Prostate gland (tissue), 2 donors: ENCODE data around the gene ITGA4. TPM values are rescaled to one million over a fixed set of nuclear protein-coding genes. Genes with fewer than 3 reads are reported as not detected.

Experiments used
- DNase-seq: peaks from one replicate; pipeline ENCODE4 v3.0.0-alpha.2; 2019; ENCODE audit warnings: low spot score
- H3K27ac ChIP-seq, 2 donors: fragments of 200-600 bp; sonication (generic); 2 replicates each; pipeline ENCODE4 v1.5.1; 2017 to 2019
- H3K27me3 ChIP-seq: fragments of 200-600 bp; sonication (generic); replicated peaks from 2 replicates; pipeline ENCODE4 v1.5.1; 2019; ENCODE audit not compliant: insufficient read depth
- H3K36me3 ChIP-seq, 2 donors: fragments of 200-600 bp; sonication (generic); 1 replicate in 1 of 2; 2 replicates in 1 of 2; pipeline versions ENCODE4 v1.5.1 to v1.8.1; 2017 to 2019
- H3K4me1 ChIP-seq: fragments of 200-600 bp; sonication (generic); replicated peaks from 2 replicates; pipeline ENCODE4 v1.5.1; 2019
- H3K4me3 ChIP-seq, 2 donors: fragments of 200-600 bp; sonication (generic); 2 replicates each; pipeline ENCODE4 v1.5.1; 2017 to 2019
- H3K9me3 ChIP-seq: fragments of 200-600 bp; sonication (generic); 2 replicates; pipeline ENCODE4 v1.5.1; 2017
- POLR2A ChIP-seq: fragments of 450-650 bp; IDR thresholded peaks from one replicate; pipeline ENCODE4 v1.6.1; 2016; ENCODE audit warnings: antibody characterized with exemption, mild to moderate bottlenecking
- POLR2AphosphoS5 ChIP-seq: sonication (generic); formaldehyde crosslinking; IDR thresholded peaks from one replicate; pipeline ENCODE4 v1.6.1; 2017; ENCODE audit warnings: antibody characterized with exemption
- WGBS: methylation state at CpG from one replicate; pipeline ENCODE4 v1.1.5; 2018; 5-methylcytosine and 5-hydroxymethylcytosine counted together
- intact Hi-C: fragments of 100-400 bp; cut with DNase I; formaldehyde crosslinking; loops from one replicate; pipeline ENCODE4 v1.14.2; 2022
- total RNA-seq, 2 donors: library from RNA; depleted of rRNA; stranded (reverse); fragments of >200 nt; gene quantifications; one replicate each; pipeline ENCODE4 v1.1.0, GENCODE V29; 2016
- TF ChIP-seq, protein P1 (sequence below), 4 experiments: fragments of 200-600 bp in 2 of 4; fragments of 450-650 bp in 2 of 4; sonication (generic) in 2 of 4; IDR thresholded peaks; 1 replicate in 3 of 4; 2 replicates in 1 of 4; pipeline ENCODE4 v1.5.1; 2016 to 2019; ENCODE audit warnings: antibody characterized with exemption in 4 of 4, mild to moderate bottlenecking in 2 of 4, moderate library complexity in 2 of 4

ITGA4 gene
- total RNA-seq, 2 donors from 2014 or later: 2.9 to 6.4 TPM

DNA sequence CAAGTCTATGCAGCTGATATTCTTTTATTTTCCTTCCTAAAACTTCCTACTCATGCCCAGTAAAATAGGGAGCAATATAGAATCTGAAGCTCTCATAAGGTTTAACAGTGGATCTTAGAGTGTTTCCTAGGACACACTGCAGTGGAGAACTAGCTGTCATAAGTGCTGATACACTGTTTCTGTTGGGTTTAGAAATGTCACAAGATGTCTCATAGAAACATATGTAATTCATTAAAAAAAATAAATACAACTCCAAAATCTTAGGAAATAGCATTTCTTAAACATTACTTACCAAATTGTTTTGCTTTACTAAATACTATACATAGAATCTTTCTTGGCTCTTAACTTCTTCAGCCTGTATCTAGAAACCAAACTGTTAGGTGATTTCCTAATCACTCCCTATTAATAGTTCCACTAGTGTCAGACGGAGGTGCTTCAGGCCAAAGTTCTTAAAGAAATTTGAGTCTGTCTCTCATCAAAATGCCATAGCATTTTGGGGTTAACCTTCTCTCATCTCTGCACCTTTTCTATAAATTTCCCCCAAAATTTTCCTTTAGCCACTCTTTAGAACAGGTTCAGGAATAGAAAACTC is 106.0 kb downstream of the ITGA4 start:
- H3K27me3 ChIP-seq: no peaks in the 10 kb centered on the region
- no peaks in the 10 kb centered on the region for H3K9me3 ChIP-seq
- no peaks in the 10 kb centered on the region for H3K4me1 ChIP-seq
- H3K36me3 ChIP-seq: no peaks in the 10 kb centered on the region
- H3K4me3 ChIP-seq: no peak overlapping the region
- H3K27ac ChIP-seq: no peak overlapping the region
- 78% methylated on average over 1 of the region's 1 CpG for WGBS
- DNase-seq: no peak
- TF ChIP-seq POLR2A (no peak), POLR2AphosphoS5 (no peak)
- TF ChIP-seq, protein P1, sequence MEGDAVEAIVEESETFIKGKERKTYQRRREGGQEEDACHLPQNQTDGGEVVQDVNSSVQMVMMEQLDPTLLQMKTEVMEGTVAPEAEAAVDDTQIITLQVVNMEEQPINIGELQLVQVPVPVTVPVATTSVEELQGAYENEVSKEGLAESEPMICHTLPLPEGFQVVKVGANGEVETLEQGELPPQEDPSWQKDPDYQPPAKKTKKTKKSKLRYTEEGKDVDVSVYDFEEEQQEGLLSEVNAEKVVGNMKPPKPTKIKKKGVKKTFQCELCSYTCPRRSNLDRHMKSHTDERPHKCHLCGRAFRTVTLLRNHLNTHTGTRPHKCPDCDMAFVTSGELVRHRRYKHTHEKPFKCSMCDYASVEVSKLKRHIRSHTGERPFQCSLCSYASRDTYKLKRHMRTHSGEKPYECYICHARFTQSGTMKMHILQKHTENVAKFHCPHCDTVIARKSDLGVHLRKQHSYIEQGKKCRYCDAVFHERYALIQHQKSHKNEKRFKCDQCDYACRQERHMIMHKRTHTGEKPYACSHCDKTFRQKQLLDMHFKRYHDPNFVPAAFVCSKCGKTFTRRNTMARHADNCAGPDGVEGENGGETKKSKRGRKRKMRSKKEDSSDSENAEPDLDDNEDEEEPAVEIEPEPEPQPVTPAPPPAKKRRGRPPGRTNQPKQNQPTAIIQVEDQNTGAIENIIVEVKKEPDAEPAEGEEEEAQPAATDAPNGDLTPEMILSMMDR (IDR thresholded peaks at IDR 0.05): no peak
- intact Hi-C loops: no loop called here

DNA sequence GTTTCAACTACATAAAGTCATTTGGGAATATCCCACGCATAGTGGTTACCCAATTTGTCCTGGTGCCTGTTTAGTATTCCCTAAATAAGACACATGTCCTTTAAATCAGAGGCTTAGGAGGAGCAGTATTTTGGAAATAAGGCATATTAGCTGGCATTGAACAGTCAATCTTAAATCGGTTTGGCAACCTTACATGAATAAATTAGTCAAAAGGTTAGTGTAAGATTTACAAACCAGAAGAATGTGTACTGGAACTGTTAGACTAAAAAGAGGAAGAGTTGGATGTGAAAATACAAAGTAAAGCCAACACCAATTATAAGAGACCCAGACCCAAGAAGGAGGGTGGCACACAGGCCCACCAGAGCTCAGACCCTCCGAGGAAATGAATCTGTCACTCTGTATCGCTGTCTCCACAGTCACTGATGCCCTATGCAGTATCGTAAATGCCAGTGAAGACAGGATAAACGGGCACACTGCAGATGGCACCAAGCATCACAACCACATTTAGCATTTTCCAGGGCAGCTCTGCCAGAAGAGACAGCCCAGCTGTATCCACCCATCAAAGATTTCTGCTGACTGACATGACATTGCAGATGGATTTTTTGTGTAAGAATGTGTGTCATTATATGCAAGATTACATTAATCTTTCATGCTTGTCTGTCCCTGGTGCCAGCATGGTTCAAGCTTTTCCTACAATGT is 109.3 kb downstream of the ITGA4 start:
- DNase-seq: no peak
- no peak overlapping the region for H3K27ac ChIP-seq
- no peaks in the 10 kb centered on the region for H3K27me3 ChIP-seq
- TF ChIP-seq POLR2A (no peak), POLR2AphosphoS5 (no peak)
- no peaks in the 10 kb centered on the region for H3K4me1 ChIP-seq
- no peaks in the 10 kb centered on the region for H3K36me3 ChIP-seq
- no peaks in the 10 kb centered on the region for H3K9me3 ChIP-seq
- H3K4me3 ChIP-seq: no peak overlapping the region
- WGBS: 67% methylated on average over 6 of the region's 6 CpGs
- intact Hi-C loops: no loop called here

- no peak overlapping the region for H3K27ac ChIP-seq
- H3K27me3 ChIP-seq: no peaks in the 10 kb centered on the region
- no peak overlapping the region for H3K4me3 ChIP-seq
- TF ChIP-seq POLR2A: no peak
- TF ChIP-seq, protein P1 (IDR thresholded peaks at IDR 0.05): no peak
- TF ChIP-seq POLR2AphosphoS5: no peak
- WGBS: 75% methylated on average over 2 of the region's 2 CpGs
- no peaks in the 10 kb centered on the region for H3K9me3 ChIP-seq
- no peaks in the 10 kb centered on the region for H3K4me1 ChIP-seq
- intact Hi-C loops: loop anchor here (10.0 kb wide), 1 partner anchor 145 kb away; no protein-coding TSS in a partner anchor
- H3K36me3 ChIP-seq: no peaks in the 10 kb centered on the region
- no peak for DNase-seq
Observed at GRCh38 chr2:181570059-181570458, 112.9 kb downstream of the ITGA4 start.

DNA sequence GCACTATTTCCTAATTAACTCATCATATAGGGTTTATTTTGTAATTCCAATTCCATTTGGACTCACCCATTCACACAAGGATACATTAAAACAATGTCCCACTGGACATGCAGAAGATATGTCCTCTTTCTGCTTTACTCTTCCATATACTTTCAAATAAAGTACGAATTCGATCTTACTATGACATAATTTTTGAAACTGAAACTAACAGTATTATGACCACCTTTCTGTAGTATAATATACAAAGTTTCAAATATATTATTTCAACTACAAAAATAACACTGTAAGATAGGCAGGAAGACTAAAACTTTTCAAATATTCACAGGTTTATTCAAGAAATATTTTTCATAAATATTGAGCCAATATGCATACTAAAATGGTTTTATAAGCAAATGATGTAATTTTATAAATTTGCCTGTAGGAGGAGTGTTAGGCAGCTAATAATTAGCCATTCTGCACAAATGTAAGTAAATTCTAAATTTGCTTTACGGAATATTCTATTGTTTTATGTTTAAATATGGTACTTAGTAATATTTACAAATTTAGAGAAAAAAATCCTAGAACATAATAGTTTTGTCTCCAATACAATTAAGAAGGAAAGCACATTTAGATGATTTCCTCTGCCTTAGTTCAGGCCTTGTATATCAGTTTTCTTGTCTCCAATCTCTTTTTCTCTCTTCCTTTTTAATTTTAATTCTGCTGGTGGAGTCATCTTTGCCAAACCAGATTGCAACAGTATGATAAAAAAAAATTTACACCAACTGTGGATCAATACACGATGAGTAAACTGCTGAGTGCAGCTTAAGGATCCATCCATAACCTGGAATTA is 113.9 kb downstream of the ITGA4 start:
- TF ChIP-seq POLR2AphosphoS5 (no peak), POLR2A (no peak)
- TF ChIP-seq, protein P1 (IDR thresholded peaks at IDR 0.05): no peak
- H3K4me3 ChIP-seq: no peak overlapping the region
- no peaks in the 10 kb centered on the region for H3K27me3 ChIP-seq
- intact Hi-C loops: loop anchor here (10.0 kb wide), 1 partner anchor 144 kb away; no protein-coding TSS in a partner anchor
- no peaks in the 10 kb centered on the region for H3K36me3 ChIP-seq
- no peak for DNase-seq
- no peak overlapping the region for H3K27ac ChIP-seq
- H3K9me3 ChIP-seq: no peaks in the 10 kb centered on the region
- H3K4me1 ChIP-seq: no peaks in the 10 kb centered on the region
- WGBS: 93% methylated on average over 4 of the region's 4 CpGs

DNA sequence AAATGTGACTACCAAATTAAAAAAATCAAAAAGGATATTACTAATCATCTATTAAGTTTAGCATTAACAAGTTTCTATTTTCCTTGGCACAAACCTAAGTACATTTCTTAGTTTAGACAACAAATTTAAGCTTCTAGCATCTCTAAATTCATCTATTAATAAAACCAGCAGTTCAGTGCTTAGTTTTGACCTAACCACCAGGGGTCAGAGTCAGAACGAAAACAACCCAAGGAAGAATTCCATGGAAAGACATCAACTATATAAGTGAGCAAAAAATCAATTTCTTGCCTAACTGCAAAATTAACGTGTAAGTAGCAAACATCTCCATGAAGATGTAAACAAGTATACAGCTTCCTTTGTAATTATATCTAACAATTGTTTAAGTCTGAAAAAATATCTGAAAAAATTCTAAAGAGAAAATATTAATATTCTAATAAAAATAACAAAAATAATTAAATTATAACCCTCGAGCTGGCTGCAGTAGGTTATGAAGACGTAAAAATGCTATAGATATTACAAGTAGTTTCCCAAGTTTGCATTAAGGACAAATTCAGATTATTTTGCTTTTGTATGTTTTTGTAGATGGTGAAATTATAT is 116.1 kb downstream of the ITGA4 start:
- TF ChIP-seq POLR2A: no peak
- TF ChIP-seq, protein P1 (IDR thresholded peaks at IDR 0.05): no peak
- no peak for TF ChIP-seq POLR2AphosphoS5
- no peak overlapping the region for H3K27ac ChIP-seq
- no peak overlapping the region for H3K4me3 ChIP-seq
- 66% methylated on average over 4 of the region's 4 CpGs for WGBS
- H3K4me1 ChIP-seq: no peaks in the 10 kb centered on the region
- no peaks in the 10 kb centered on the region for H3K9me3 ChIP-seq
- no peaks in the 10 kb centered on the region for H3K27me3 ChIP-seq
- no peak for DNase-seq
- no peaks in the 10 kb centered on the region for H3K36me3 ChIP-seq
- intact Hi-C loops: loop anchor here (10.0 kb wide), 1 partner anchor 142 kb away; no protein-coding TSS in a partner anchor
